Epithelial cell of prostate (primary cell): Measurements from ENCODE around the gene SLC5A2.
"Not testable (repeated sequence)": the region's sequence is repeated elsewhere in the genome, so short reads cannot be mapped to it uniquely, and the experiment has no call there.

Source experiments
- DNase-seq: peaks from one replicate; pipeline ENCODE4 v3.0.0-alpha.2; 2011; ENCODE audit warnings: low read depth, low spot score
- H3K27ac ChIP-seq: fragments of 450-650 bp; 2 replicates; pipeline ENCODE4 v1.5.1; 2017; ENCODE audit warnings: mild to moderate bottlenecking

The SLC5A2 gene

DNA sequence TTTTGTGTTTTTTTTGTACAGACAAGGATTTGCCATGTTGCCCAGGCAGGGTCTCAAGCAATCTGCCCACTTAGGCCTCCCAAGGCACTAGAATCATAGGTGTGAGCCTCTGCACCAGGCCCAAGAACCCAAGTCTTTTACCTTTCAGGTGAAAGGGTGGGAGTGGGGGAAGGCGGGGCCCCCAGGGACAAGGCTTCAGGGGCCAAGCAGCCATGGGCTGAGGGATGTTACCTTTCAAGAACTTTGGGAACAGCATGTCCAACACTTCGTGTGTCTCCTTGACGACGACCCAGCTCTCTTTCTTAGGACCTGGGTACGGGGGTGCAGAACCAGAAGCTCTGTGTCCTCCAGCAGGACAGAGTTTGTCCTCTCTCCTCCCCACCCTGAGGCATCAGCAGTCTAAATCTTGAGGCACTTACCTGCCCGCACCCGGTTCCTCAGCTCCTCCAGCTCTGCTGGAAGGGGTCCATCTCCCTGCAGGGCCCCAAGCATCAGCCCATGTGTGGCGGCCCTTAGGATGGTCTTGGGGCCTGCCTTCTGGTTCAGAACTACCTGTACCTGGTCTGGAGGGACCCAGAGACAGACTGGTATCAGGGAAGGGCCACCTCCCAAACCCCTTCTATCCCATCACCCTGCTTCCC is 9.0 kb downstream of the SLC5A2 start:
- DNase-seq = no peak
- no peak overlapping the region for H3K27ac ChIP-seq

DNA sequence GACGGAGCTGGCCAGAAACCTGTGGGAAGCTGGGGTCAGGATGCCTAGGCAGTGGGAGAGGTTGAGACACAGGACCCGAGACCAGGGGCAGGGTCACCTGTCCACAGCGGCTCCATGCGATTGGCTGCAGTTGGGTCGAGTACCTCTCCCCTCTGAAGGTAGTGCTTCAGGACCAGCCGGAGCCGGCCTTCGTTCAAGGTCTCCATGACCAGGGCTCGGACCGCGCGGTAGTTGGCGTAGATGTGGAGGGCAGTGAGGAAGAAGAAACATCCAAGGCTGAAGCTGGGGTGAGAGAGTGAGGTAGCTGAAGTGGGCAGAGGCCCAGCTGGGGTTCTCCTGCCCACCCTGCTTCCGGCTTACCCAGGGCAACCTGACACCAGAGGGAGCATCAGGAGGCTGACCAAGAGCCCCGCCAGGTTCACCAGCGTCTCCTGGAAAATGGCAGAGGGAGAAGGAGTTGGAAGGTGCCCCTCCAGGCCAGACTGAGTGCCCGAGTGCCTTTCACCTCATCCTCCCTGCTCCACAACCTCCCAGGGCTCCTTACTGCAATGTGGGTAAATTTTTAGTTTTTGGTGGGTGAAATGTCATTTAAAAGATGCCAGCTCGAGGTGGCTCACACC is 10.7 kb downstream of the SLC5A2 start:
- H3K27ac ChIP-seq = no peak overlapping the region
- no peak for DNase-seq

DNA sequence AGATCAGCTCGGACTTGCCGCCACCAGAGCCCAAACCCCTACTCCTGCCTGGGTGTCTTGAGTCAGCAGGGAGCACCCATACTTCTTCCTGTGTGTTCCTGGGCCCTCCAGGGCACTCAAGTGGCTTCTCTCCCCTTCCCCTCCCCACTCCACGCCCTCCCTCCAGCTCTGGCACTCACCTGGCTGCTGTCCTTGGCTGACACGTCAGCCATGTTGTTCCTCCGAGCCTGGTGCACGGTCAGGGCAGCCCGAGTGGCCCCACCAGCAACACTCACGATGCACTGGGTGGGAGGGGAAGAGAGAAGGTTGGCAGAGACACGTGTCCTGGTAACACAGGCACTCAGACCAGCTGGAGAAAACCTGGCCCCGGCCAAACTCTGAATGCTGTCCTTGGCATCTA is 13.7 kb downstream of the SLC5A2 start:
- DNase-seq = no peak
- H3K27ac ChIP-seq = no peak overlapping the region

DNA sequence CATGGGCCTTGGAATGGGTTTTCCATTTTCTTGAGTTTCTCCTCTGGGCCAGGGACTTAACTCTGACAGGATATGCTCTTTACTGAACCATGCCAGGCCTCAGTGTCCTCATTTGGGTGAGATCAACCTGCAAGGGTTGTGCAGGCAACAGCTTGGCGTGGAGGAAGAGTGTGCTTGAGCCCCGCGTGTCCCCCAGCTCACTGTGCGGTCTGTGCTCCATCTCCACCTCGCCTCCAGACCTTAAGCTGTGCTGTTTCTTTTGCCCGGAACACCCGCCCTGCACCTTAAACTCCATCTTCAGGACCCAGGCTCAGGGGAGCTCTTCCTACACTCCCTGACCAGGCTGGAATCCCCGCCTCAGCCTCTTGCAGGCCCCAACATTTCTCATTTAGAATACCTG is 15.6 kb downstream of the SLC5A2 start:
- no peak for DNase-seq
- no peak overlapping the region for H3K27ac ChIP-seq

DNA sequence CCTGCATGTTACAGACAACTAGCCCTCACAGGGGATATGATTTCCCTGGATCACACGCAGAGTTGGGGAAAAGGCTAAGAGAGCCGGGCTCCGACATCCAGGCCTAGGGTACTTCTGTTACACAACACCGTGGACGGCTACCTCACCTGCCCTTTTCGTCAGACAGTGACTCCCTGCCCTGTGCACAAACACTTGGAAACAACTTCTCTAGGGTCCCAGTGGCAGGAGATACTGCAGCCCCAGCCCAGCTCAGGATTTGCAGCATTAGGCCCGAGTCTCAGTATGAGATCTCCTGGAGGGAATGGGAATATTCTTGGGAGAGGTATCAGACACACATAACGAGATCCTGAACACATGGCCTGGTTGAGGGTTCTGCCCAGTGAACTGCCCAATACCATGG is 17.0 kb downstream of the SLC5A2 start:
- no peak overlapping the region for H3K27ac ChIP-seq
- DNase-seq = no peak

DNA sequence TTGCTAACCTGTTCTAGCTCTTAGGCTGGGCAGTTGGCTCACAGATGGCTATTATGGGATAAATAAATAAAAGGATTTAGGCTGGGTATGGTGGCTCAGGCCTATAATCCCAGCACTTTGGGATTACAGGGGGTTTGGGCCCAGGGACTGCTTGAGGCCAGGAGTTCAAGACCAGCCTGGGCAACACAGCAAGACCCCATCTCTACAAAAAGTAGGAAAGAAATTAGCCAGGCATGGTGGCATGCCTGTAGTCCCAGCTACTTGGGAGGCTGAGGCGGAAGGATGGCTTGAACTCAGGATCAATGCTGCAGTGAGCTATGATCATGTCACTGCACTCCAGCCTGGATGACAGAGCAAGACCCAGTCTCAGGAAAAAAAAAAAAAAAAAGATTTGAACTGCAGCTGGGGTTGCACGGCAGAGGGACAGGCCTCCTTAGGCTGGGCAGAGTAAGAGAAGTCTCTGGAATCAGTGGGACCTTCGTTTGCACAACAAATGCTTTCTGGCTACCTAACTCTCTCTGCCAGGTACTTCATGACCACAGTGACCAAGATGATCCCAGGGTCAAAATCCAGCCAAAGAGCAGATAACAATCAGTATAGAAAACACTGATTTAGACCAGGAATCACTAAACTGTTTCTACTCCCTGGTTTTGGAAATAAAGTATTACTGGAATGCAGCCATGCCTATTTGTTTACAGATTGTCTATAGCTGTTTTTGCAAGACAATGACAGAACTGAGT is 18.5 kb downstream of the SLC5A2 start:
- no peak overlapping the region for H3K27ac ChIP-seq
- DNase-seq = no peak

DNA sequence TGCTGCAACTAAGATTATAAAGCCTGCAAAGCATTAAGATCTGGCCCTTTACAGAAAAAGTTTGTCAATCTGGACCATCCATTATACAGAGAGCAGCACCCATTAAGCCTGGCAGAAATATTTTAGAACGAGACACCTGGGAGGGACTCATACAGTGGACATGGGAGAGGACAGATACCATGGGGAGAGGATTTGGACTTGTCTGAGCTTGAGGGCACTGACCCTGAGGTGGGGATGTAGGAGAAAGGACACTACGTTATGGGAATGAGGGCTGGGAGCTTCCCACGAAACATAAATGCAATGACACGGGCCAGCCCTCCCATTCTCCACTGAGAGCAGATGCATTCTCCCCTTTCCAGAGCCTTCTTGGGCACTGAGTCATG is 19.0 kb downstream of the SLC5A2 start:
- DNase-seq = no peak
- no peak overlapping the region for H3K27ac ChIP-seq

- no peak for DNase-seq
- no peak overlapping the region for H3K27ac ChIP-seq
These were observed 20.1 kb downstream of the SLC5A2 start for GRCh38 chr16:31502981-31503380.

DNA sequence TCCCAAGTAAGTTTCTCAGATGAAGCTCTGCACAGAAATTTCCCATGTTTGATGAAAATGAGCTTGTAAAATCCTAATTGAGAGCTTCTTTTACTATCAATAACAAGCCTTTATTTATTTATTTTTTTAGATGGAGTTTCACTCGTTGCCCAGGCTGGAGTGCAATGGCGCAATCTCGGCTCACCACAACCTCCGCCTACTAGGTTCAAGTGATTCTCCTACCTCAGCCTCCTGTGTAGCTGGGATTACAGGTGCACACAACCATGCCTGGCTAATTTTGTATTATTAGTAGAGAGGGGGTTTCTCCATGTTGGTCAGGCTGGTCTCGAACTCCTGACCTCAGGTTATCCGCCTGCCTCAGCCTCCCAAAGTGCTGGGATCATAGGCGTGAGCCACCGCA is 20.6 kb downstream of the SLC5A2 start:
- DNase-seq, H3K27ac ChIP-seq: not testable (repeated sequence)

- H3K27ac ChIP-seq = no peak overlapping the region
- DNase-seq = no peak
These were observed 21.2 kb downstream of the SLC5A2 start for GRCh38 chr16:31504159-31504558.

DNA sequence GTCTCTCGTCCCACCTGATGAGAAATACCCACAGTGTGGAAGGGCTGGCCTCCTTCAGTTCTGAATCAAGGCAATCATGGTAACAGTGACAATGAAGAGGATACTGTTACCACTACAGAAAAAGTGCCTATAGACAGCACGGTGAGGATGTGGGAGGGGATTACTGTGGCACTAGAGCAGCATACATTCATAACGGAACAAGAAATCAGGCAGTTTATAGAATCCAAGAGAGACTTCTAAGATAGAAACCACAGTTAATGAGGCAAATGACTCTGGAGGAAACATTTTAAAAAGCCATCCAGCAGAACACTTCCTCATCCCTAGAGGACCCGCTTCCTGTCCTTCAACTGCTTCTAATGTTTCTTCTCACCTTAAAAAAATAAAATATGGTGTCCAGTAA is 22.6 kb downstream of the SLC5A2 start:
- H3K27ac ChIP-seq = no peak overlapping the region
- DNase-seq = no peak

DNA sequence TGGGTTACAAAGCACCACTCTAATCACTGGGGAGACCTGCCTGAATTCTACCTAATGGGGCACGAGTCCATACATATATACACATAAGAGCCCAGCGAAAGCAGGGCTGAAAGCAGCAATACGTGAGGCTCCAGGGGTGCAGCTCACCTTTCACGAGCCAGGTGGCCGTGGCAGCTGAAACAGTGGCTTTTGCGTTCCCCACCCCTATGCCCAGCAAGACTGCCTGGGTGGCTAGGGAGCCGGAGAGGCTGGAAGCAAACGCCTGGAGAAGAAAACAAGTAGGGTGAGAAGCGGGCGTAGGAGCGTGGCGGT is 24.6 kb downstream of the SLC5A2 start:
- H3K27ac ChIP-seq = peak overlapping the region; percentile 69
- no peak for DNase-seq

- H3K27ac ChIP-seq = peak within 1 kb of the TSS; percentile 69
- peak; percentile 36 for DNase-seq
These were observed 25.2 kb downstream of the SLC5A2 start, which contains the start of gene RUSF1 for GRCh38 chr16:31507929-31508705. Gene RUSF1, minus strand, starts transcription at chr16:31508391. Its CDS starts 18 bp downstream, at chr16:31508373.

- DNase-seq = no peak
- H3K27ac ChIP-seq = peak overlapping the region; percentile 69
These were observed 25.8 kb downstream of the SLC5A2 start for GRCh38 chr16:31508706-31509195.

DNA sequence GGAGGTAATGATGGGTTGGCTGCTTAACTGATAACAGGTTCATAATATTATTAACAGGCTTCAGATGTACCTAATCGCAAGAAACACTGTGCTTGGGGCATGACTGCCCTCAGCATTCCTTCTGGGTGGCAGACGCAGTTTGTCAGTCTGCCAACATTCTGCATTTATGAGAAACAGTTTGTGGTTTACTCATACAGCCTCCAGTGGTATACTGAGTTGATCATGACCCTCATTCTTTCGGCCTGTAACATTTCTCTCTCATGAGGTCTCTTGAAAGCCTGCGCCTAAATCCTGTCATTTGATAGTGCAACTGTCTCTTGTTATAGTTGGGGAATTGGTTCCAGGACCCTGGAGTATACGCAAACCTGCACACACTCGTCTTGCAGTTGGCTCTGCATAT is 30.2 kb downstream of the SLC5A2 start:
- H3K27ac ChIP-seq = no peak overlapping the region
- DNase-seq = peak; percentile 46

DNA sequence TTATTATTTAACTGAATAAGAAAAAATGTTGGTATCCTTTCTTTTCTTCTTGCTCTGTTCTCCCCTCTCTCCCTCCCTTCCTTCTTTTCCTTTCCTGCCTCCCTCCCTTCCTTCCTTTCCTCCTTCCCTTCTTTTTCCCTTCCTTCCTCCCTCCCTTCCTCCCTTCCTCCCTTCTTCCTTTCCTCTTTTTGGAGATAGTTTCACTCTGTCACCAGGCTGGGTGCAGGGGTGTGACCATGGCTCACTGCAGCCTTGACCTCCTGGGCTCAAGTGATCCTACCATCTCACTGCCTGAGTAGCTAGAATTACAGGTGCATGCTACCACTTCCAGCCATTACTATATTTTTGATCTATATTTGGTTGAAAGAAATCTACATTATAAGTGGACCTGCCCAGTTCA is 31.0 kb downstream of the SLC5A2 start:
- no peak for DNase-seq
- no peak overlapping the region for H3K27ac ChIP-seq

DNA sequence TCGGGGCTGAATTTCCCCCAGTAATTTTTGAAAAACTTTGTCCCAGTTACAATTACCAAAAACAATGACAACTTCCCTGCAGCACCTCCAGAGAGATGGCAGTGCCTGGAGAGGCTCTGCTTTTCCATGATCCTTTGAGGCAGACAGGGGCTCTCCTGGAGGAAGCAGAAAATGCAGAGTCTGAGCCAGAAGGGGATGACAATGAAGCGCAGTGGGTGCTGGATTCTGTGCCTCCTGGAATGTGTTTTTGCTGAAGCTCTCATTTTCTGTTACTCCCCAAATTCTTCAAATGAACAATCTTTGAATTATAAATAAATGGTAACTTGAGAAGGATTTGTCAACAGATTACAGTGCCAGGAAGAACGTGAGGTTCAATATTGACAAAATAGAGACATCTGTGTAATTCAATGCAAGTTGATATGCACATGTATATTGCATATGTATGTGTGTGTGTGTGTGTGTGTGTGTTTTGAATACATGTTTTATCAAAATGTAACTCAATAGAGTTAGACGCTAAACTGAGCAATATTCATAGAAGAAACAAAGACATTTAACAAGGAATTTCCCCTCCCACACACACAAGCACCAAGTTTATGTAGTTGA is 35.0 kb downstream of the SLC5A2 start:
- no peak overlapping the region for H3K27ac ChIP-seq
- no peak for DNase-seq

GRCh38 chr16:31519759-31520431 is 37.0 kb downstream of the SLC5A2 start:
- H3K27ac ChIP-seq = no peak overlapping the region
- DNase-seq = no peak

DNA sequence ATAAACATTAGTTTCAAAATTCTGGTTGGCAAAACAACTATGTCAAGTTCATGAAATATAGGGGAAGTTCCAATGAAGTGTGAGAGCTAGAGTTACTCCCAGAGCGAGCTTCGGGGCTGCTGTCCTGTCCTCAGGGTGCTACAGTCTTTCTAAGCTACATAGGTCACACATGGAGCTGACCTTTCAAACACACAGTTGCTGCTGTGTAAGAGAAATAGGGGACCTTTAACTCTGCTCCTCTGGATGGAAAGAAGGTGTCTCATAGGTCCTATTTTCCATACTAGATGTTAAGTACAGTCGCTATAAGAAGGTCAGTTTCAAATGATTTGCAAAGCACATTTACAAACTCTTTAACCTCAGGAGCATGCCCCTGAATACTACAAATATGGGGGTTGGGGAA is 38.4 kb downstream of the SLC5A2 start:
- H3K27ac ChIP-seq = no peak overlapping the region
- no peak for DNase-seq

DNA sequence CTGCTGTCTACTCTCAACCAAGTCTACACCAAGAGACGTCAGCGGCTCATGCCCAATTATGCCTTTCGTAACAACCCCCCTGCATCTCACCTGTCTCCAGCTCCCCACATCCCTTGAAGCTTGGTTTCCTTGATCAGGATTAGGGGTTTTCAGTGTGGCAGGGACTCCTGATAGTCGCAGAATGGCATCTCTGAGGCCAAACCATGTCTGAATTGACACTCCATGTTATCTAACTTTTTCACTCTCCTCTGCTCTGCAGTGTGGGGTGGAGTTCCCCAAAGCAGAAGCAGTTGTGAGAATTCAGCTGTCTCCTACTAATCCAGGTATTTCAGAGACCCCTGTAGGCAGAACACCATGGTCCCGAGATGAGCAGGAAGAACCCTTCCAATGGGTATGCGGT is 39.1 kb downstream of the SLC5A2 start:
- DNase-seq = no peak

More for the DNA sequence above, 39.1 kb downstream of the SLC5A2 start:
- H3K27ac ChIP-seq = no peak overlapping the region
